OCI-LY3 (cell line): ENCODE results near the gene ERMAP.

Experiments used
- H2AFZ ChIP-seq: fragments of 200-600, 300-600 bp; shearing (Covaris generic); 2 replicates; pipeline ENCODE4 v1.6.0; 2014; ENCODE audit warnings: antibody characterized with exemption, low read depth, low read length
- H3K27ac ChIP-seq: fragments of 200-600, 300-600 bp; sonication (generic); 2 replicates; pipeline ENCODE4 v1.5.1; 2014; ENCODE audit warnings: mild to moderate bottlenecking, low read length, moderate library complexity, mixed read lengths
- H3K27me3 ChIP-seq: fragments of 200-600, 300-600 bp; sonication (generic); 2 replicates; pipeline ENCODE4 v1.6.1; 2014; ENCODE audit warnings: low read depth, low read length, mixed read lengths
- H3K36me3 ChIP-seq: fragments of 200-600, 300-600 bp; sonication (generic); replicated peaks from 2 replicates; pipeline ENCODE3; 2014; ENCODE audit warnings: low read depth, low read length, mixed read lengths
- H3K4me1 ChIP-seq: fragments of 300-600, 200-600 bp; sonication (generic); 2 replicates; pipeline ENCODE4 v1.6.1; 2014; ENCODE audit warnings: low read length, mixed read lengths
- H3K4me2 ChIP-seq: fragments of 200-600, 300-600 bp; sonication (generic); 2 replicates; pipeline ENCODE4 v1.6.1; 2014; ENCODE audit warnings: low read length, mixed read lengths
- H3K4me3 ChIP-seq: fragments of 300-600, 200-600 bp; sonication (generic); 2 replicates; pipeline ENCODE4 v1.5.1; 2014; ENCODE audit warnings: antibody characterized with exemption, mild to moderate bottlenecking, low read length, moderate library complexity
- H3K79me2 ChIP-seq: fragments of 300-600, 200-600 bp; shearing (Covaris generic); 2 replicates; pipeline ENCODE4 v1.6.1; 2014; ENCODE audit warnings: mild to moderate bottlenecking, low read length, mixed read lengths
- H3K9ac ChIP-seq: fragments of 300-600, 200-600 bp; shearing (Covaris generic); 2 replicates; pipeline ENCODE4 v1.6.0; 2014; ENCODE audit warnings: mild to moderate bottlenecking, low read length, moderate library complexity
- H3K9me3 ChIP-seq: fragments of 200-600, 300-600 bp; shearing (Covaris generic); 2 replicates; pipeline ENCODE4 v1.6.1; 2014; ENCODE audit warnings: low read length, mixed read lengths; ENCODE audit not compliant: insufficient read depth
- H4K20me1 ChIP-seq: fragments of 200-600, 300-600 bp; sonication (generic); 2 replicates; pipeline ENCODE4 v1.6.1; 2016; ENCODE audit warnings: low read length, mixed read lengths; ENCODE audit not compliant: insufficient read depth
- CTCF ChIP-seq: fragments of 200-600, 300-600 bp; sonication (generic); IDR thresholded peaks from 2 replicates; pipeline ENCODE4 v1.5.1; 2014; ENCODE audit warnings: antibody characterized with exemption, low read length, low read depth
- EZH2phosphoT487 ChIP-seq: fragments of 200-600 bp; shearing (Covaris generic); IDR thresholded peaks from 2 replicates; pipeline ENCODE4 v1.6.1; 2018; ENCODE audit warnings: antibody characterized with exemption, mixed run types, low read depth

The ERMAP gene

DNA sequence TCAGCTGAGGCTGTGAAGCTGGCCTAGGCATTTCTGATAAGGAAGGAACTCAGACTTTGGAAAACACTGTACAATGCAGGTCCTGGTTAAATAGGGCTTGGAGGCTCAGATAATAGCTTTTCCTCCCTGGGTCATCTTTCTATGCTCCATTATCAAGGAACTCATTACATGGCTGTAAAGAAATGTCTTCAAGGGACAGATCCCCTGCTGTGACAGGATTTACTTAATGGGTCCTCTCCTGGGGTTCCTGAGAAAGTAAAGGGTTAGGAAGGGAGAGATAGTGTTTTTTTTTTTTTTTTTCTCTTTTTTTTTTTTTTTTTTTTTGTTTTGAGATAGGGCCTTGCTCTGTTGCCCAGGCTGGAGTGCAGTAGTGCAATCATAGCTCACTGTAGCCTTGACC, 14.4 kb downstream of the ERMAP start:
- no peaks in the 10 kb centered on the region for H3K36me3 ChIP-seq
- no peaks in the 10 kb centered on the region for H3K79me2 ChIP-seq
- no peak overlapping the region for H3K4me2 ChIP-seq
- peaks cover 7% of the 10 kb centered on the region for H3K4me1 ChIP-seq
- TF ChIP-seq CTCF (no peak), EZH2phosphoT487 (no peak)
- H2AFZ ChIP-seq: no peak overlapping the region
- H3K4me3 ChIP-seq: no peak overlapping the region
- no peaks in the 10 kb centered on the region for H4K20me1 ChIP-seq
- no peaks in the 10 kb centered on the region for H3K27me3 ChIP-seq
- no peak overlapping the region for H3K9ac ChIP-seq
- no peaks in the 10 kb centered on the region for H3K9me3 ChIP-seq
- no peak overlapping the region for H3K27ac ChIP-seq

GRCh38 chr1:42832641-42833240, 15.8 kb downstream of the ERMAP start:
- no peaks in the 10 kb centered on the region for H3K36me3 ChIP-seq
- H3K4me3 ChIP-seq: no peak overlapping the region
- no peaks in the 10 kb centered on the region for H4K20me1 ChIP-seq
- peaks cover 10% of the 10 kb centered on the region for H3K4me1 ChIP-seq
- H3K27me3 ChIP-seq: no peaks in the 10 kb centered on the region
- no peak for TF ChIP-seq EZH2phosphoT487
- no peak for TF ChIP-seq CTCF
- no peak overlapping the region for H3K4me2 ChIP-seq
- H2AFZ ChIP-seq: no peak overlapping the region
- no peak overlapping the region for H3K27ac ChIP-seq
- H3K79me2 ChIP-seq: no peaks in the 10 kb centered on the region
- H3K9me3 ChIP-seq: no peaks in the 10 kb centered on the region
- H3K9ac ChIP-seq: no peak overlapping the region

- Histone ChIP-seq H3K9ac (no peak overlapping the region), H3K4me2 (peak overlapping the region; percentile 17; the same call in 1 of the 2 replicates), H3K79me2 (no peaks in the 10 kb centered on the region), H3K36me3 (no peaks in the 10 kb centered on the region), H3K27me3 (no peaks in the 10 kb centered on the region), H2AFZ (no peak overlapping the region; the same call in 1 of the 2 replicates), H3K27ac (no peak overlapping the region), H3K4me3 (no peak overlapping the region), H3K4me1 (peaks cover 22% of the 10 kb centered on the region), H3K9me3 (no peaks in the 10 kb centered on the region), H4K20me1 (no peaks in the 10 kb centered on the region)
- TF ChIP-seq CTCF (no peak), EZH2phosphoT487 (no peak)
Measured at GRCh38 chr1:42833981-42834380, 17.1 kb downstream of the ERMAP start.

- H3K27ac ChIP-seq: no peak overlapping the region
- H3K36me3 ChIP-seq: no peaks in the 10 kb centered on the region
- H3K79me2 ChIP-seq: no peaks in the 10 kb centered on the region
- no peaks in the 10 kb centered on the region for H4K20me1 ChIP-seq
- no peak overlapping the region for H3K4me2 ChIP-seq
- TF ChIP-seq CTCF (no peak), EZH2phosphoT487 (no peak)
- peaks cover 24% of the 10 kb centered on the region for H3K4me1 ChIP-seq
- no peak overlapping the region for H2AFZ ChIP-seq
- H3K27me3 ChIP-seq: no peaks in the 10 kb centered on the region
- no peak overlapping the region for H3K4me3 ChIP-seq
- H3K9ac ChIP-seq: no peak overlapping the region
- no peaks in the 10 kb centered on the region for H3K9me3 ChIP-seq
Measured at GRCh38 chr1:42834803-42835202, 17.9 kb downstream of the ERMAP start.
